H1 (cell line): Measurements from ENCODE around the gene MYL7. TPM values are rescaled to one million over a fixed set of nuclear protein-coding genes. Genes with fewer than 3 reads are reported as not detected.

Experiments
- CTCF ChIA-PET: fragments of 300-600 bp; sonication (Branson Sonifier 250); formaldehyde crosslinking; loops from one replicate; lab custom pipeline; 2021; ENCODE audit not compliant: partially characterized antibody; lab: Charles Lee
- POLR2A ChIA-PET: fragments of 300-600 bp; sonication (Branson Sonifier 250); formaldehyde crosslinking; loops from one replicate; lab custom pipeline; 2021; ENCODE audit warnings: inconsistent platforms; ENCODE audit not compliant: partially characterized antibody; lab: Charles Lee
- DNase-seq, 2 experiments: peaks; one replicate each; pipeline versions ENCODE4 v3.0.0 to v3.0.0-alpha.2; 2010 to 2022; ENCODE audit warnings: low spot score in 2 of 2, low read depth in 1 of 2, mixed read lengths in 1 of 2
- FAIRE-seq: peaks from 2 replicates; lab custom pipeline; 2011; peaks lifted over from hg19 to GRCh38; lab: Jason Lieb, UNC
- H2AFZ ChIP-seq: 2 replicates; pipeline ENCODE4 v1.8.1; 2012; ENCODE audit warnings: low read length, inconsistent platforms
- H2AK5ac ChIP-seq: 2 replicates; pipeline ENCODE4 v1.6.1; 2013; ENCODE audit warnings: low read depth, low read length
- H2BK120ac ChIP-seq: replicated peaks from 2 replicates; pipeline ENCODE3; 2013; ENCODE audit warnings: low read depth, low read length, inconsistent platforms
- H2BK12ac ChIP-seq: 2 replicates; pipeline ENCODE4 v1.6.1; 2013; ENCODE audit warnings: low read depth, low read length
- H2BK15ac ChIP-seq: 2 replicates; pipeline ENCODE4 v1.6.1; 2013; ENCODE audit warnings: low read length
- H2BK20ac ChIP-seq: 2 replicates; pipeline ENCODE4 v1.6.1; 2013; ENCODE audit warnings: low read length
- H2BK5ac ChIP-seq: 2 replicates; pipeline ENCODE4 v1.6.1; 2013; ENCODE audit warnings: low read depth, low read length
- H3K14ac ChIP-seq: 2 replicates; pipeline ENCODE4 v1.6.1; 2013; ENCODE audit warnings: inconsistent platforms; ENCODE audit not compliant: insufficient read length
- H3K18ac ChIP-seq: 2 replicates; pipeline ENCODE4 v1.6.1; 2013; ENCODE audit warnings: low read length; ENCODE audit errors: extremely low read depth
- H3K23ac ChIP-seq: 2 replicates; pipeline ENCODE4 v1.6.1; 2013; ENCODE audit warnings: inconsistent platforms; ENCODE audit not compliant: insufficient read length
- H3K23me2 ChIP-seq: 2 replicates; pipeline ENCODE4 v1.6.1; 2013; ENCODE audit warnings: low read depth, low read length
- H3K27ac ChIP-seq: 2 replicates; pipeline ENCODE4 v1.6.1; 2011; ENCODE audit warnings: low read depth, low read length, inconsistent platforms
- H3K27me3 ChIP-seq, 4 experiments: replicated peaks in 1 of 4; 1 replicate in 1 of 4; 2 replicates in 3 of 4; pipeline versions ENCODE4 v1.6.1 to v1.8.1; 2011 to 2013; ENCODE audit warnings: low read length in 3 of 4, mild to moderate bottlenecking in 3 of 4, inconsistent platforms in 2 of 4, mixed read lengths in 2 of 4, moderate library complexity in 1 of 4; ENCODE audit not compliant: control insufficient read depth in 3 of 4, insufficient read depth in 3 of 4; ENCODE audit errors: extremely low read depth in 1 of 4
- H3K36me3 ChIP-seq, 4 experiments: 2 replicates each; pipeline versions ENCODE4 v1.6.1 to v1.8.1; 2011 to 2013; ENCODE audit warnings: mild to moderate bottlenecking in 4 of 4, low read length in 3 of 4, moderate library complexity in 2 of 4, control low read depth in 1 of 4, inconsistent platforms in 1 of 4; ENCODE audit not compliant: insufficient read depth in 4 of 4, control insufficient read depth in 2 of 4
- H3K4ac ChIP-seq: replicated peaks from 2 replicates; pipeline ENCODE3; 2013; ENCODE audit warnings: low read length, low read depth, mixed read lengths, inconsistent platforms; ENCODE audit not compliant: insufficient read length
- H3K4me1 ChIP-seq, 4 experiments: replicated peaks in 1 of 4; 1 replicate in 1 of 4; 2 replicates in 3 of 4; pipeline versions ENCODE4 v1.6.1 to v1.8.1; 2011 to 2013; ENCODE audit warnings: low read length in 3 of 4, inconsistent platforms in 2 of 4, mixed read lengths in 1 of 4; ENCODE audit not compliant: insufficient read depth in 4 of 4, control insufficient read depth in 3 of 4
- H3K4me2 ChIP-seq, 2 experiments: 2 replicates each; pipeline versions ENCODE4 v1.6.1 to v1.8.1; 2011 to 2013; ENCODE audit warnings: low read depth in 2 of 2, low read length in 2 of 2, control low read depth in 1 of 2, inconsistent platforms in 1 of 2, mild to moderate bottlenecking in 1 of 2; ENCODE audit not compliant: insufficient read depth in 1 of 2
- H3K4me3 ChIP-seq, 4 experiments: fragments of 200-600, 300-600 bp in 1 of 4; sonication (generic), shearing (Covaris generic), sonication (Bioruptor Twin) in 1 of 4; 2 replicates each; pipeline versions ENCODE4 v1.5.1 to v1.8.1; 2011 to 2016; ENCODE audit warnings: low read length in 4 of 4, low read depth in 3 of 4, control low read depth in 2 of 4, inconsistent platforms in 2 of 4, mild to moderate bottlenecking in 2 of 4, mixed read lengths in 1 of 4, moderate library complexity in 1 of 4; ENCODE audit not compliant: insufficient read depth in 2 of 4; ENCODE audit errors: extremely low read depth in 1 of 4
- H3K56ac ChIP-seq: replicated peaks from 2 replicates; pipeline ENCODE3; 2013; ENCODE audit warnings: low read depth, mild to moderate bottlenecking, mixed read lengths, low read length, inconsistent platforms; ENCODE audit not compliant: insufficient read length
- H3K79me1 ChIP-seq: 2 replicates; pipeline ENCODE4 v1.6.1; 2013; ENCODE audit warnings: low read depth, low read length, control low read depth
- H3K79me2 ChIP-seq, 2 experiments: 2 replicates each; pipeline versions ENCODE4 v1.6.1 to v1.8.1; 2012 to 2013; ENCODE audit warnings: low read length in 2 of 2, mild to moderate bottlenecking in 2 of 2, inconsistent platforms in 1 of 2; ENCODE audit not compliant: insufficient read depth in 2 of 2, control insufficient read depth in 1 of 2
- H3K9ac ChIP-seq, 4 experiments: replicated peaks in 1 of 4; 1 replicate in 1 of 4; 2 replicates in 3 of 4; pipeline versions ENCODE4 v1.6.1 to v1.8.1; 2011 to 2013; ENCODE audit warnings: low read depth in 3 of 4, low read length in 3 of 4, control low read depth in 2 of 4, mild to moderate bottlenecking in 2 of 4, moderate library complexity in 2 of 4, inconsistent platforms in 1 of 4; ENCODE audit errors: extremely low read depth in 1 of 4
- H3K9me3 ChIP-seq, 2 experiments: 2 replicates each; pipeline versions ENCODE4 v1.6.1 to v1.8.1; 2012 to 2013; ENCODE audit warnings: mild to moderate bottlenecking in 2 of 2, moderate library complexity in 2 of 2, control low read depth in 1 of 2, inconsistent platforms in 1 of 2, low read depth in 1 of 2, low read length in 1 of 2, mixed read lengths in 1 of 2; ENCODE audit not compliant: insufficient read depth in 2 of 2
- H4K20me1 ChIP-seq, 2 experiments: replicated peaks in 1 of 2; 2 replicates each; pipeline versions ENCODE3 to v1.8.1; 2011 to 2013; ENCODE audit warnings: inconsistent platforms in 2 of 2, low read length in 2 of 2, mild to moderate bottlenecking in 1 of 2; ENCODE audit not compliant: insufficient read depth in 2 of 2, control insufficient read depth in 1 of 2
- H4K5ac ChIP-seq: 2 replicates; pipeline ENCODE4 v1.6.1; 2013; ENCODE audit warnings: low read length, low read depth, mixed read lengths, inconsistent platforms; ENCODE audit not compliant: insufficient read length
- H4K8ac ChIP-seq: 2 replicates; pipeline ENCODE4 v1.8.0; 2013; ENCODE audit warnings: mild to moderate bottlenecking, moderate library complexity, low read length, inconsistent platforms; ENCODE audit not compliant: insufficient read depth; ENCODE audit errors: extremely low read depth
- H4K91ac ChIP-seq: replicated peaks from 2 replicates; pipeline ENCODE3; 2013; ENCODE audit warnings: low read length, mixed read lengths, inconsistent platforms; ENCODE audit not compliant: insufficient read length
- BCL11A ChIP-seq, 2 experiments: IDR thresholded peaks; one replicate each; pipeline ENCODE4 v1.6.1; 2011; ENCODE audit warnings: low read depth in 2 of 2, low read length in 2 of 2, mild to moderate bottlenecking in 2 of 2
- CTBP2 ChIP-seq: IDR thresholded peaks from 2 replicates; pipeline ENCODE4 v1.7.0; 2011; ENCODE audit warnings: borderline replicate concordance, mild to moderate bottlenecking, moderate library complexity, mixed read lengths, low read length; ENCODE audit not compliant: insufficient read depth, insufficient read length
- EZH2 ChIP-seq: fragments of 200-600 bp; sonication (generic); IDR thresholded peaks from 2 replicates; pipeline ENCODE4 v1.7.1; 2012; ENCODE audit warnings: low read depth, mild to moderate bottlenecking, moderate library complexity, low read length, inconsistent platforms; ENCODE audit not compliant: severe bottlenecking
- GTF2F1 ChIP-seq: IDR thresholded peaks from 2 replicates; pipeline ENCODE4 v1.6.1; 2012; ENCODE audit warnings: low read depth, low read length, improper control_type of control experiment, borderline replicate concordance
- SAP30 ChIP-seq: fragments of 300-600 bp; sonication (generic); IDR thresholded peaks from 2 replicates; pipeline ENCODE4 v1.7.1; 2012; ENCODE audit warnings: low read length, moderate library complexity, mild to moderate bottlenecking, inconsistent platforms; ENCODE audit not compliant: insufficient read depth, insufficient replicate concordance
- SIX5 ChIP-seq: IDR thresholded peaks from 2 replicates; pipeline ENCODE4 v1.6.1; 2011; ENCODE audit warnings: mild to moderate bottlenecking, low read depth, low read length
- TBP ChIP-seq: IDR thresholded peaks from 2 replicates; pipeline ENCODE4 v1.6.1; 2011; ENCODE audit warnings: low read depth, low read length, improper control_type of control experiment
- TCF12 ChIP-seq: IDR thresholded peaks from 2 replicates; pipeline ENCODE4 v1.6.1; 2011; ENCODE audit warnings: low read depth, mild to moderate bottlenecking, low read length
- WGBS, 2 experiments: shearing (Covaris generic) in 1 of 2; methylation state at CpG; one replicate each; pipeline versions ENCODE4 v1.1.6 to v1.1.7; 2013 to 2015; ENCODE audit warnings: low lambda C conversion rate in 2 of 2, mixed read lengths in 2 of 2, inconsistent platforms in 1 of 2, low coverage in 1 of 2, missing lambda C conversion rate in 1 of 2; ENCODE audit not compliant: insufficient replicate concordance in 2 of 2, insufficient coverage in 1 of 2, insufficient read length in 1 of 2; ENCODE audit errors: extremely low coverage in 1 of 2, missing lambda C conversion rate in 1 of 2; 5-methylcytosine and 5-hydroxymethylcytosine counted together
- polyA plus RNA-seq, 7 experiments: library from polyadenylated mRNA; depleted of rRNA in 3 of 7; stranded (reverse) in 5 of 7; unstranded in 2 of 7; fragments of >200 nt in 5 of 7; fragments of 200-250 nt in 2 of 7; gene quantifications; 1 replicate in 5 of 7; 2 replicates in 1 of 7; 4 replicates in 1 of 7; pipeline versions ENCODE4 v1.2.1 to v1.2.3, GENCODE V29; 2011 to 2013; ENCODE audit warnings: missing spikeins in 2 of 7, mixed read lengths in 2 of 7
- total RNA-seq: library from RNA; stranded (reverse); fragmentation: NEBNext Ultra II Directional; extraction: Animal tissue kit (Norgen Biotek cat#: 25700); gene quantifications from 2 replicates; pipeline ENCODE4 v1.2.1, GENCODE V29; 2021
- TF ChIP-seq, protein P1 (sequence below): IDR thresholded peaks from 2 replicates; pipeline ENCODE4 v1.6.1; 2012; ENCODE audit warnings: low read length, inconsistent platforms

MYL7 gene
- total and polyA plus RNA-seq, 2 of the 8 experiments (the other 6 are each of a cell fraction or from before 2014, with no cell fraction given), result 3.3 to 3.4 TPM

DNA sequence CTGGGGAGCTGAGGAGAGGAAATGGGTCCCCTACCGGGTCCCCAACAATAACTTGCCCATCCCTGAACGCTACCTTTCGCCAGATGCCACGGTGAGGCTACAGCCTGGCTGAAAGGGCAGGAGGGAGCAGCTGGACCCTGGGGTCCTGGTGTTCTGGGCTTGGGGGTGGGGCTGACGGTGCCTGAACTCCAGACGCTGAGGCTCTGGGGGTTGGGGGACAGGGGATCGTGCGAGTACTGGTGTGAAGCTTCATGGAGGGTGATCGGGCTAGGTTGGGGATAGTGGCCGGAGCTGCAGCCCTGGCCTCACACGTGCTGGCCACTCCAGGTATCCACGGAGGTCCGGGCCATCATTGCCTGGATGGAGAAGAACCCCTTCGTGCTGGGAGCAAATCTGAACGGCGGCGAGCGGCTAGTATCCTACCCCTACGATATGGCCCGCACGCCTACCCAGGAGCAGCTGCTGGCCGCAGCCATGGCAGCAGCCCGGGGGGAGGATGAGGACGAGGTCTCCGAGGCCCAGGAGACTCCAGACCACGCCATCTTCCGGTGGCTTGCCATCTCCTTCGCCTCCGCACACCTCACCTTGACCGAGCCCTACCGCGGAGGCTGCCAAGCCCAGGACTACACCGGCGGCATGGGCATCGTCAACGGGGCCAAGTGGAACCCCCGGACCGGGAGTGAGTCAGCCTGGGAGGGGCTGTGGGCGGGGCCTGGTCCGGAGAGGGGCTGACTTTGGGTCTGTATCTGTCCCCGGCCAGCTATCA, 28.7 kb downstream of the MYL7 start:
- Histone ChIP-seq H3K9me3 (no peaks in the 10 kb centered on the region), H3K56ac (no peak overlapping the region), H3K27ac (no peak overlapping the region), H3K79me2 (no peaks in the 10 kb centered on the region), H2BK120ac (no peak overlapping the region), H2BK5ac (no peak overlapping the region), H4K5ac (no peak overlapping the region), H3K27me3 (no peaks in the 10 kb centered on the region), H3K4me1 (peaks cover 0 to 2% (median 0%) of the 10 kb centered on the region in 4 experiments; a peak in 1 of 7 replicates), H3K18ac (no peak overlapping the region), H3K4me3 (no peak overlapping the region), H3K9ac (no peak overlapping the region), H2AFZ (no peak overlapping the region), H4K20me1 (peaks cover 0 to 11% of the 10 kb centered on the region in 2 experiments), H3K14ac (no peak overlapping the region), H4K91ac (no peak overlapping the region), H2AK5ac (no peak overlapping the region), H3K79me1 (no peaks in the 10 kb centered on the region), H3K4me2 (no peak overlapping the region), H3K23me2 (no peaks in the 10 kb centered on the region), H2BK15ac (no peak overlapping the region), H4K8ac (no peak overlapping the region; the same call in 1 of the 2 replicates), H3K36me3 (peaks cover 9 to 33% (median 19%) of the 10 kb centered on the region in 4 experiments; a peak in 7 of 8 replicates), H2BK20ac (no peak overlapping the region), H3K4ac (no peak overlapping the region), H3K23ac (no peak overlapping the region), H2BK12ac (no peak overlapping the region)
- 88% methylated on average over 35 of the region's 41 CpGs; no CpG with 5 or more reads in 1 of the 2 experiments for WGBS, 2 experiments
- FAIRE-seq (no peak), DNase-seq (no peak)
- ChIA-PET CTCF (interaction anchor here (0.7 to 2.6 kb wide), 7 partner anchors 10 to 107 kb away, joined by 3 to 10 read pairs (median 3); partner anchors contain the start of gene PGAM2), POLR2A (interaction anchor here (0.8 to 3.4 kb wide), 9 partner anchors 8 to 48 kb away, joined by 3 to 50 read pairs (median 3); partner anchors contain the start of gene POLD2)
- TF ChIP-seq SIX5 (no peak), EZH2 (no peak), TBP (no peak), GTF2F1 (no peak), CTBP2 (no peak), TCF12 (no peak), BCL11A (IDR thresholded peaks at IDR 0.05; ENCODE audit: low read depth in 2 of 2, low read length in 2 of 2) (no peak), SAP30 (no peak)
- TF ChIP-seq, protein P1, sequence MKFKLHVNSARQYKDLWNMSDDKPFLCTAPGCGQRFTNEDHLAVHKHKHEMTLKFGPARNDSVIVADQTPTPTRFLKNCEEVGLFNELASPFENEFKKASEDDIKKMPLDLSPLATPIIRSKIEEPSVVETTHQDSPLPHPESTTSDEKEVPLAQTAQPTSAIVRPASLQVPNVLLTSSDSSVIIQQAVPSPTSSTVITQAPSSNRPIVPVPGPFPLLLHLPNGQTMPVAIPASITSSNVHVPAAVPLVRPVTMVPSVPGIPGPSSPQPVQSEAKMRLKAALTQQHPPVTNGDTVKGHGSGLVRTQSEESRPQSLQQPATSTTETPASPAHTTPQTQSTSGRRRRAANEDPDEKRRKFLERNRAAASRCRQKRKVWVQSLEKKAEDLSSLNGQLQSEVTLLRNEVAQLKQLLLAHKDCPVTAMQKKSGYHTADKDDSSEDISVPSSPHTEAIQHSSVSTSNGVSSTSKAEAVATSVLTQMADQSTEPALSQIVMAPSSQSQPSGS, result no peak
